ENCODE results near the gene INPP4B.
"Not testable (repeated sequence)": the region's sequence is repeated elsewhere in the genome, so short reads cannot be mapped to it uniquely, and the experiment has no call there.

INPP4B gene

GRCh38 chr4:142112451-142112850 lies 733.6 kb downstream of the INPP4B start:
- no peak for DNase-seq

- DNase-seq: no peak
These were observed 736.0 kb downstream of the INPP4B start for GRCh38 chr4:142110136-142110535.

- DNase-seq: no peak
These were observed 742.1 kb downstream of the INPP4B start for GRCh38 chr4:142104041-142104440.

- DNase-seq: no peak
These were observed 744.7 kb downstream of the INPP4B start for GRCh38 chr4:142101401-142101800.

- DNase-seq: no peak
These were observed 745.2 kb downstream of the INPP4B start for GRCh38 chr4:142100941-142101340.

GRCh38 chr4:142098900-142099545 lies 747.1 kb downstream of the INPP4B start:
- no peak for DNase-seq

- no peak for DNase-seq
These were observed 747.7 kb downstream of the INPP4B start for GRCh38 chr4:142098380-142098779.

GRCh38 chr4:142097015-142097414 lies 749.1 kb downstream of the INPP4B start:
- no peak for DNase-seq

- DNase-seq: no peak
These were observed 750.1 kb downstream of the INPP4B start for GRCh38 chr4:142095886-142096605.

GRCh38 chr4:142092941-142093340 lies 753.2 kb downstream of the INPP4B start:
- DNase-seq: no peak

GRCh38 chr4:142091691-142092182 lies 754.4 kb downstream of the INPP4B start:
- no peak for DNase-seq

- no peak for DNase-seq
These were observed 755.0 kb downstream of the INPP4B start for GRCh38 chr4:142091085-142091513.

- DNase-seq: no peak
These were observed 757.2 kb downstream of the INPP4B start for GRCh38 chr4:142088906-142089305.

- DNase-seq: no peak
These were observed 760.4 kb downstream of the INPP4B start for GRCh38 chr4:142085513-142086292.

- no peak for DNase-seq
These were observed 762.8 kb downstream of the INPP4B start for GRCh38 chr4:142083264-142083663.

GRCh38 chr4:142081025-142081424 lies 765.1 kb downstream of the INPP4B start:
- DNase-seq: no peak

GRCh38 chr4:142079959-142080358 lies 766.1 kb downstream of the INPP4B start:
- no peak for DNase-seq

GRCh38 chr4:142077048-142077447 lies 769.1 kb downstream of the INPP4B start:
- DNase-seq: no peak

GRCh38 chr4:142068304-142068703 lies 777.8 kb downstream of the INPP4B start:
- not testable (repeated sequence) for DNase-seq

GRCh38 chr4:142066562-142066961 lies 779.5 kb downstream of the INPP4B start:
- not testable (repeated sequence) for DNase-seq

GRCh38 chr4:142065086-142065647 lies 780.9 kb downstream of the INPP4B start:
- no peak for DNase-seq

- DNase-seq: no peak
These were observed 781.9 kb downstream of the INPP4B start for GRCh38 chr4:142064181-142064580.

GRCh38 chr4:142045996-142046395 lies 800.1 kb downstream of the INPP4B start:
- no peak for DNase-seq
